Amniotic epithelial cell (primary cell): ENCODE measurements around the gene EPN1.
"Not testable (repeated sequence)": the region's sequence is repeated elsewhere in the genome, so short reads cannot be mapped to it uniquely, and the experiment has no call there.

Source experiments
- DNase-seq: peaks from one replicate; pipeline ENCODE4 v3.0.0-alpha.2; 2010; ENCODE audit warnings: low read depth

Gene EPN1

GRCh38 chr19:55693336-55693974 is 18.4 kb downstream of the EPN1 start:
- DNase-seq: no peak

- no peak for DNase-seq
Observed at GRCh38 chr19:55694241-55694655, 19.2 kb downstream of the EPN1 start.

GRCh38 chr19:55694656-55695491 is 19.8 kb downstream of the EPN1 start:
- DNase-seq: no peak

GRCh38 chr19:55695511-55696290 is 20.7 kb downstream of the EPN1 start:
- no peak for DNase-seq

GRCh38 chr19:55696301-55697068 is 21.5 kb downstream of the EPN1 start:
- no peak for DNase-seq

- no peak for DNase-seq
Observed at GRCh38 chr19:55697069-55697440, 22.0 kb downstream of the EPN1 start.

- no peak for DNase-seq
Observed at GRCh38 chr19:55697698-55698097, 22.7 kb downstream of the EPN1 start.

- DNase-seq: no peak
Observed at GRCh38 chr19:55698256-55698655, 23.2 kb downstream of the EPN1 start.

GRCh38 chr19:55699221-55699620 is 24.2 kb downstream of the EPN1 start:
- DNase-seq: peak; percentile 37

- DNase-seq: no peak
Observed at GRCh38 chr19:55700813-55701212, 25.8 kb downstream of the EPN1 start.

- DNase-seq: peak; percentile 65
Observed at GRCh38 chr19:55702131-55702627, 27.2 kb downstream of the EPN1 start.

- DNase-seq: peak; percentile 12
Observed at GRCh38 chr19:55703790-55704215, 28.8 kb downstream of the EPN1 start.

GRCh38 chr19:55704494-55705245 is 29.6 kb downstream of the EPN1 start:
- DNase-seq: no peak

- no peak for DNase-seq
Observed at GRCh38 chr19:55705972-55706371, 30.9 kb downstream of the EPN1 start.

GRCh38 chr19:55711719-55712118 is 36.7 kb downstream of the EPN1 start:
- no peak for DNase-seq

GRCh38 chr19:55712804-55713631 is 38.0 kb downstream of the EPN1 start:
- DNase-seq: no peak

GRCh38 chr19:55716531-55716930 is 41.5 kb downstream of the EPN1 start:
- no peak for DNase-seq

GRCh38 chr19:55717251-55717650 is 42.2 kb downstream of the EPN1 start:
- DNase-seq: no peak

- DNase-seq: not testable (repeated sequence)
Observed at GRCh38 chr19:55717879-55718711, 43.1 kb downstream of the EPN1 start.
